IMR-90 (cell line): ENCODE measurements around the gene SPPL3. TPM values are rescaled to one million over a fixed set of nuclear protein-coding genes. Genes with fewer than 3 reads are reported as not detected.

ENCODE experiments used
- ATAC-seq: fragments of 200-7000 bp; cut with Tn5 transposase; 2 replicates; pipeline ENCODE4 v1.9.1; 2020; ENCODE audit warnings: low read depth, mild to moderate bottlenecking, moderate library complexity
- BruUV-seq: library from RNA; stranded (reverse); fragments of 400-500 nt; replicated peaks from 2 replicates; lab custom pipeline; 2021; lab: Mats Ljungman, UMichigan
- CTCF ChIA-PET: fragments of 300-600 bp; formaldehyde crosslinking; extraction: SDS; loops from one replicate; lab custom pipeline; 2021; ENCODE audit warnings: antibody characterized with exemption; lab: Yijun Ruan, JAX
- POLR2A ChIA-PET: fragments of 300-600 bp; sonication (Branson Sonifier 250); formaldehyde crosslinking; loops from one replicate; lab custom pipeline; 2022; ENCODE audit warnings: antibody characterized with exemption; ENCODE audit not compliant: unreplicated experiment; lab: Charles Lee
- DNase-seq: peaks from one replicate; pipeline ENCODE4 v3.0.0; 2013
- H2AFZ ChIP-seq: replicated peaks from 2 replicates; pipeline ENCODE3; 2013; ENCODE audit warnings: low read length, mild to moderate bottlenecking; ENCODE audit not compliant: poor library complexity
- H2AK5ac ChIP-seq: 2 replicates; pipeline ENCODE4 v1.6.1; 2013; ENCODE audit warnings: low read depth, low read length, inconsistent platforms
- H2AK9ac ChIP-seq: replicated peaks from 2 replicates; pipeline ENCODE3; 2013; ENCODE audit warnings: mild to moderate bottlenecking, low read depth, low read length, moderate library complexity; ENCODE audit not compliant: poor library complexity
- H2BK120ac ChIP-seq: 2 replicates; pipeline ENCODE4 v1.6.1; 2013; ENCODE audit warnings: low read depth, low read length, inconsistent platforms
- H2BK15ac ChIP-seq: 3 replicates; pipeline ENCODE4 v1.6.1; 2013; ENCODE audit warnings: low read depth, low read length, inconsistent platforms
- H2BK20ac ChIP-seq: 2 replicates; pipeline ENCODE4 v1.6.1; 2013; ENCODE audit warnings: low read depth, mild to moderate bottlenecking, inconsistent platforms, low read length, moderate library complexity
- H2BK5ac ChIP-seq: 2 replicates; pipeline ENCODE4 v1.6.1; 2013; ENCODE audit warnings: mild to moderate bottlenecking, low read depth, low read length, inconsistent platforms; ENCODE audit not compliant: poor library complexity, severe bottlenecking
- H3K14ac ChIP-seq: replicated peaks from 2 replicates; pipeline ENCODE4 v1.6.1; 2013; ENCODE audit warnings: low read depth, low read length, inconsistent platforms
- H3K18ac ChIP-seq: 2 replicates; pipeline ENCODE4 v1.6.1; 2013; ENCODE audit warnings: low read depth, low read length, control low read depth
- H3K23ac ChIP-seq: 2 replicates; pipeline ENCODE4 v1.6.1; 2013; ENCODE audit warnings: low read depth, low read length, inconsistent platforms
- H3K27ac ChIP-seq: 2 replicates; pipeline ENCODE4 v1.5.1; 2013; ENCODE audit warnings: mild to moderate bottlenecking, control low read depth, low read length; ENCODE audit not compliant: insufficient read depth
- H3K27me3 ChIP-seq: 2 replicates; pipeline ENCODE4 v1.6.1; 2013; ENCODE audit warnings: low read length; ENCODE audit not compliant: control insufficient read depth, insufficient read depth
- H3K36me3 ChIP-seq: 2 replicates; pipeline ENCODE4 v1.6.1; 2013; ENCODE audit warnings: low read length, mixed read lengths; ENCODE audit not compliant: control insufficient read depth, insufficient read depth
- H3K4ac ChIP-seq: 2 replicates; pipeline ENCODE4 v1.6.1; 2013; ENCODE audit warnings: low read depth, low read length, inconsistent platforms
- H3K4me1 ChIP-seq: 2 replicates; pipeline ENCODE4 v1.6.1; 2013; ENCODE audit warnings: low read length, mixed read lengths; ENCODE audit not compliant: control insufficient read depth, insufficient read depth
- H3K4me2 ChIP-seq: 2 replicates; pipeline ENCODE4 v1.6.1; 2013; ENCODE audit warnings: low read depth, mild to moderate bottlenecking, control low read depth, low read length, moderate library complexity
- H3K4me3 ChIP-seq: 2 replicates; pipeline ENCODE4 v1.5.1; 2013; ENCODE audit warnings: low read depth, mild to moderate bottlenecking, control low read depth, low read length, moderate library complexity; ENCODE audit not compliant: insufficient read depth
- H3K56ac ChIP-seq: 2 replicates; pipeline ENCODE4 v1.6.1; 2013; ENCODE audit warnings: low read length, inconsistent platforms; ENCODE audit not compliant: insufficient read depth; ENCODE audit errors: extremely low read depth
- H3K79me1 ChIP-seq, 2 experiments: 2 replicates each; pipeline ENCODE4 v1.6.1; 2013; ENCODE audit warnings: low read length in 2 of 2, inconsistent platforms in 1 of 2, low read depth in 1 of 2
- H3K9ac ChIP-seq: 2 replicates; pipeline ENCODE4 v1.6.1; 2013; ENCODE audit warnings: low read depth, low read length, control low read depth
- H3K9me1 ChIP-seq: 2 replicates; pipeline ENCODE4 v1.6.1; 2013; ENCODE audit warnings: low read length, inconsistent platforms; ENCODE audit not compliant: insufficient read depth
- H3K9me3 ChIP-seq: 2 replicates; pipeline ENCODE4 v1.6.1; 2013; ENCODE audit warnings: low read length; ENCODE audit not compliant: control insufficient read depth, insufficient read depth
- H4K20me1 ChIP-seq: 2 replicates; pipeline ENCODE4 v1.6.1; 2013; ENCODE audit warnings: low read length, inconsistent platforms; ENCODE audit not compliant: insufficient read depth
- H4K5ac ChIP-seq: 2 replicates; pipeline ENCODE4 v1.6.1; 2013; ENCODE audit warnings: mild to moderate bottlenecking, low read depth, low read length, control low read depth
- H4K8ac ChIP-seq, 2 experiments: 2 replicates each; pipeline ENCODE4 v1.6.1; 2013; ENCODE audit warnings: low read depth in 2 of 2, low read length in 2 of 2, control low read depth in 1 of 2, inconsistent platforms in 1 of 2
- H4K91ac ChIP-seq: 2 replicates; pipeline ENCODE4 v1.6.1; 2013; ENCODE audit warnings: low read depth, low read length, inconsistent platforms; ENCODE audit not compliant: insufficient read depth
- CEBPB ChIP-seq: IDR thresholded peaks from 2 replicates; pipeline ENCODE4 v1.6.1; 2012; ENCODE audit warnings: low read depth, low read length, improper control_type of control experiment
- CHD1 ChIP-seq: IDR thresholded peaks from 2 replicates; pipeline ENCODE4 v1.6.1; 2012; ENCODE audit warnings: low read depth, low read length, improper control_type of control experiment
- FOS ChIP-seq: fragments of 150-350 bp; IDR thresholded peaks from 2 replicates; pipeline ENCODE4 v1.6.1; 2016; ENCODE audit warnings: low read depth, low read length
- WGBS, 2 experiments: methylation state at CpG; one replicate each; pipeline versions ENCODE4 v1.1.5 to v1.1.7; 2013; ENCODE audit warnings: missing lambda C conversion rate in 2 of 2; ENCODE audit not compliant: insufficient read length in 1 of 2; ENCODE audit errors: extremely low coverage in 2 of 2; 5-methylcytosine and 5-hydroxymethylcytosine counted together
- dilution Hi-C: fragments of 300-500 bp; cut with HindIII; formaldehyde crosslinking; loops from one replicate; pipeline ENCODE4 v1.14.3; 2018; ENCODE audit warnings: low sequenced_read_pairs; ENCODE audit not compliant: unreplicated experiment
- in situ Hi-C: fragments of 300-500 bp; cut with MboI; formaldehyde crosslinking; loops from 3 replicates; pipeline ENCODE4 v1.14.3; 2019; ENCODE audit warnings: low sequenced_read_pairs, inconsistent platforms, mixed read lengths
- intact Hi-C: fragments of 100-400 bp; cut with micrococcal nuclease; formaldehyde crosslinking; loops from 2 replicates; pipeline ENCODE4 v1.10.0; 2022
- polyA plus RNA-seq, 3 experiments: library from polyadenylated mRNA; depleted of rRNA; stranded (reverse); fragments of >200 nt; gene quantifications; 2 replicates each; pipeline ENCODE4 v1.2.3, GENCODE V29; 2012; ENCODE audit warnings: low replicate concordance in 1 of 3
- total RNA-seq: library from RNA; depleted of rRNA; stranded (reverse); fragments of >200 nt; gene quantifications from 2 replicates; pipeline ENCODE4 v1.2.3, GENCODE V29; 2012
- TF ChIP-seq, protein P1 (sequence below): fragments of 150-350 bp; IDR thresholded peaks from 2 replicates; pipeline ENCODE4 v1.6.1; 2017; ENCODE audit warnings: mild to moderate bottlenecking, antibody characterized with exemption, low read length, low read depth
- TF ChIP-seq, protein P2 (sequence below): fragments of 150-350 bp; IDR thresholded peaks from 2 replicates; pipeline ENCODE4 v1.6.1; 2016; ENCODE audit warnings: low read depth, mild to moderate bottlenecking, low read length, moderate library complexity, borderline replicate concordance

The SPPL3 gene
- total and polyA plus RNA-seq, 2 of the 4 experiments (the other 2 are of a cell fraction) = 1.6 to 18.0 TPM

DNA sequence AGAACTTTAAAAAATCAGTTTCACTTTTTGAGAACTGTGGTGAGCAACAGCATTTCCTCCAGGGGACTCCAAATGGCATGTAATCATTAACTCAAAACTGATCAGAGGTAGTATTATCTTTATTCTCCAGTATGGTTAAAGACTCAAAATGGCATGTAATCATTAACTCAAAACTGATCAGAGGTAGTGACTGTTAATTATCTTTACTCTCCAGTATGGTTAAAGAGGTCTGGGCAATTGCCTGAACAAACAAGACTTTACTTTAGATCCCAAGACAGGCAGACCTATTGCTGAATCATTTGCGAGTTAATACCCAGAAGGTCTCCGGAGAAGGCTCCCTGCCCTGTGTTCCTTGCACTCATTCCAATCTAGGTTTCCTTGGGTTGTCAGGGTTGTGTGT lies 185.1 kb downstream of the SPPL3 start:
- Histone ChIP-seq H4K91ac (no peak overlapping the region), H2BK20ac (no peak overlapping the region), H2AFZ (no peak overlapping the region), H3K56ac (no peak overlapping the region), H3K79me1 (peaks cover 21 to 38% of the 10 kb centered on the region in 2 experiments; a peak in 3 of 4 replicates), H3K9ac (no peak overlapping the region), H3K4me2 (no peak overlapping the region), H3K4me1 (peaks cover 11% of the 10 kb centered on the region; the same call in 1 of the 2 replicates), H3K27me3 (no peaks in the 10 kb centered on the region), H2BK120ac (no peak overlapping the region), H3K36me3 (peaks cover 47% of the 10 kb centered on the region), H3K9me1 (peaks cover 11% of the 10 kb centered on the region), H2BK15ac (no peak overlapping the region), H3K27ac (no peak overlapping the region), H3K4ac (no peak overlapping the region), H2AK5ac (no peak overlapping the region), H3K4me3 (no peak overlapping the region), H3K14ac (no peak overlapping the region), H2BK5ac (no peak overlapping the region), H3K9me3 (no peaks in the 10 kb centered on the region), H3K23ac (no peak overlapping the region), H4K8ac (no peak overlapping the region), H4K5ac (no peak overlapping the region), H3K18ac (no peak overlapping the region), H2AK9ac (no peak overlapping the region), H4K20me1 (no peaks in the 10 kb centered on the region; the same call in 1 of the 2 replicates)
- dilution Hi-C loops (no loop called here), in situ Hi-C loops (no loop called here), intact Hi-C loops (no loop called here)
- ChIA-PET CTCF (no interaction called here), POLR2A (no interaction called here)
- ATAC-seq (no peak), DNase-seq (no peak)
- TF ChIP-seq, protein P1, sequence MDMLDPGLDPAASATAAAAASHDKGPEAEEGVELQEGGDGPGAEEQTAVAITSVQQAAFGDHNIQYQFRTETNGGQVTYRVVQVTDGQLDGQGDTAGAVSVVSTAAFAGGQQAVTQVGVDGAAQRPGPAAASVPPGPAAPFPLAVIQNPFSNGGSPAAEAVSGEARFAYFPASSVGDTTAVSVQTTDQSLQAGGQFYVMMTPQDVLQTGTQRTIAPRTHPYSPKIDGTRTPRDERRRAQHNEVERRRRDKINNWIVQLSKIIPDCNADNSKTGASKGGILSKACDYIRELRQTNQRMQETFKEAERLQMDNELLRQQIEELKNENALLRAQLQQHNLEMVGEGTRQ = no peak
- TF ChIP-seq, protein P2, sequence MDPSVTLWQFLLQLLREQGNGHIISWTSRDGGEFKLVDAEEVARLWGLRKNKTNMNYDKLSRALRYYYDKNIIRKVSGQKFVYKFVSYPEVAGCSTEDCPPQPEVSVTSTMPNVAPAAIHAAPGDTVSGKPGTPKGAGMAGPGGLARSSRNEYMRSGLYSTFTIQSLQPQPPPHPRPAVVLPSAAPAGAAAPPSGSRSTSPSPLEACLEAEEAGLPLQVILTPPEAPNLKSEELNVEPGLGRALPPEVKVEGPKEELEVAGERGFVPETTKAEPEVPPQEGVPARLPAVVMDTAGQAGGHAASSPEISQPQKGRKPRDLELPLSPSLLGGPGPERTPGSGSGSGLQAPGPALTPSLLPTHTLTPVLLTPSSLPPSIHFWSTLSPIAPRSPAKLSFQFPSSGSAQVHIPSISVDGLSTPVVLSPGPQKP = no peak
- TF ChIP-seq CEBPB (no peak), FOS (no peak), CHD1 (no peak)
- WGBS, 2 experiments = no CpG with 5 or more reads among the region's 2 CpGs
- BruUV-seq = no TSS peak
